NCI-H226 (cell line): ENCODE data around the gene DTX3.
"Not testable (repeated sequence)": the region's sequence is repeated elsewhere in the genome, so short reads cannot be mapped to it uniquely, and the experiment has no call there.

Source experiments
- DNase-seq: peaks from one replicate; pipeline ENCODE4 v3.0.0-alpha.2; 2015

DTX3 gene

DNA sequence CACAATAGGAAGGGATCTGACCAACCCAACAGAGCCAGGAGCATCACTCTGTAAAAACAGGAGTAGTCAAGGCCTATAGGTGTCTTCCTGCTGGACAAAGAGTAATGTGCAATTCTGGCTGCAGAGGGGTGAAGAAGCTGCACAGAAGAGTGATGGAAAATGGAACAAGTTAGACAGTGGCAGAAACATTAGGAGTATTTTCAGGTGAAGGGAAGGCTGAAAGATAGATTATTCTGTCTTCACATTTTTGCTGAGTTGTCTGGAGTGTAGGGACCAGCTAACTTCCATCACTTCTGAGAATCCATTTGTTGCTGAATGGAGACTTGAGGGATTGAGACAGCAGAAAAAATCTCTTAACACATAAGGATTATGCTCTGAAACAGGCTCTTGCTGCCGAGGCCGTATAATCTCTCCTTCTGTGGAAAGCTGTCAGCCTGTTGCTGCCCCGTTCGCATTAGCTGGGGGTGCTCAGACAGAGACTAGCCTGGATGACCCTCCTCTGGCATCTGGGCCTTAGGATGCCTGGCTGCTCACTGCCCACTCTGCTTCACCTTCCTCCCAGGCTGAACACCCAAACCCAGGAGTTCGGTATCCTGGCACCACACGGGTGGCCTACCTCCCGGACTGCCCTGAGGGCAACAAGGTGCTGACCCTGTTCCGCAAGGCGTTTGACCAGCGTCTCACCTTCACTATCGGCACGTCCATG, 3.5 kb downstream of the DTX3 start:
- DNase-seq, result no peak

DNA sequence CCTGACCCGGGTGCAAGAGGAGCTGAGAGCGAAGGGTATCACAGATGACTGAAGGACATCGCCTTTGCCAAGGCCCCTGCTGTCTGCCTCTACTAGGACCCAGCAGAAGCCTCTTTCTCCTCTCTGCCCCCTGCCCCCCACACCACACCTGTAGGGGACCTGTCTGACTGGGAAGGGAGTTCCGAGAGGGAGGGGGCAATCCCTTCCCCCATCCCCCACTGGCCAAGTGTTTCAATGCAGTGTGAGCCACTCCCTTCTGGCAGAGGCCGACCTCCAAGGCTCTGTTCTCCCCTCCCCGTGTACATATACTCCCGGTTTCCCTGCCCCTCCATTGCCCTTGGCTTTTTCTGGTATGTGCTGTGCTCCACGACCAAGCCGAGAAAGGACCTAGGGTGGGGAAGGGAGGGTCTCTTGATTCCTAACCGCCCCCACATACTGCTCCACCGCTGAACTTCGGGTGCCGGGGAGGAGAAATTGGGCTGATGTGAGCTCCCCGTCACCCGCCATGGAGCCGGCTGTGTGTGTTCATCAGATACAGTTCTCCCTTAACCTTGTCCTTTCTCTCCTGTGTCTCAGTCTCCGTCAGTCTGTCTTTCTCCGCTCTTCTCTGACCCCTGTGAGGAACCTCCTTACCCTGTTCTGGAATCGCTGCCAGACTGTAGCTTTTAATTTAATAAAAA, 4.6 kb downstream of the DTX3 start:
- no peak for DNase-seq

DNA sequence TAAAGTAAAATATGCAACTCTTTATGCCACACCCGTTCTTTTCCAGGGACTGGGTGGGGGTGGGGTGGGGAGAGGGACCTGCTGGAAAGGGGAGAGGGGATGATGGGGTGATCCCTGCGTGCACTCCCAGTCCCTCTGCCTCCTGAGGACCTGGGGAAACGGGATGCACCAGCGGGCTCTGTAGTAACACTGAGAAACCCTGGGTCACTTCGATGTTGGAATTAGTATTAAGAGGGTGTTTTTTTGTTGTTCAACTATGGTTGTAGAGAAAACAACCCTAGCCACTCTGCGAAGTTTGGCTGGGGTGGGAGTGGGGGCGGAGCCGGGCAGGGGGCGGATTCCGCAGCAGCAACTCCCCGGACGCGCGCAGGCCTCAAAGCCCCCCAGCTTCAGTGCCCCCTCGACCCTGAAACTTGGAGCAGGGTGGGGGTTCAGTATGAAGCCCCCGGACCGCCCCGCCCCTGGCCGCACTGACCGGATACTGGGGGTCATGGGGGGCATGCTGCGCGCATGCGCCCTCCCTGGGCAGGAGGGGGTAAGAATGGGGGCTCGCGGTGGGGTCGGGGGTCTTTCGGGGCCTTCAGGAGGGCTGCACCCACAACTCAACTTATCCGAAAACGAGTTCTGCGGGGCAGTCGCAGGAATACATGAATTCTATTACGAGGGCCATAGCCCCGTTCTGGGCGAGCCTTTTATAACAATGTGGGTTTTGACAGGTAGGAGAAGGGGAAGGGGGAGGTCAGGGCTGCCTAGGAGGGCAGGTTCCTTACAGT, 5.3 kb downstream of the DTX3 start:
- no peak for DNase-seq

DNA sequence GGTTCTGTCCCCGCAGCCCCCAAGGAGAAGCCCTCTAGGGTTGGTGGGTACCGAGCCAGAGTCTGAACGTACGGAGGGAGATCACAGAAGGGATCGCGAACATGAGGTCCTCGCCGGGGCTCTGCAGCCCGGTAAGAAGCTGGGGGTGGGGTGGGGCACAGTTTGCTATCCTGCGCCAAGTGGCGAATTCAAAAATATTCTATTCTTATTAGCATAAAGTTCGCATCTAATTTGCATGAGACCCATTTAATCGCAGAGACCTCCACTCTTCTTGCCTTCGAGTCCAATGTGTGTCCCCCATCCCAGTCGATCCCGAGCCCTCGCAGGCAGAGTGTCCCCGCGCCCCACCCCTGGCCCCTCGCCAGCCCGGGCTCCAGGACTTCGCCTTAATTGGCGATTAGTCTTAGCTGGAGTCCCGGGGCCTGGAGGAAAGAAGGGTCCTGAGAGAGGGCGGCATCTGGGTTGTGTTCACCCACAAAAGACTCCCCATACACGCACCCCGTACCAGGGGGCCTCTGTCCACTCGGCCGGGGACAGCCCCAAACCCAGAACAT, 6.0 kb downstream of the DTX3 start:
- no peak for DNase-seq

DNA sequence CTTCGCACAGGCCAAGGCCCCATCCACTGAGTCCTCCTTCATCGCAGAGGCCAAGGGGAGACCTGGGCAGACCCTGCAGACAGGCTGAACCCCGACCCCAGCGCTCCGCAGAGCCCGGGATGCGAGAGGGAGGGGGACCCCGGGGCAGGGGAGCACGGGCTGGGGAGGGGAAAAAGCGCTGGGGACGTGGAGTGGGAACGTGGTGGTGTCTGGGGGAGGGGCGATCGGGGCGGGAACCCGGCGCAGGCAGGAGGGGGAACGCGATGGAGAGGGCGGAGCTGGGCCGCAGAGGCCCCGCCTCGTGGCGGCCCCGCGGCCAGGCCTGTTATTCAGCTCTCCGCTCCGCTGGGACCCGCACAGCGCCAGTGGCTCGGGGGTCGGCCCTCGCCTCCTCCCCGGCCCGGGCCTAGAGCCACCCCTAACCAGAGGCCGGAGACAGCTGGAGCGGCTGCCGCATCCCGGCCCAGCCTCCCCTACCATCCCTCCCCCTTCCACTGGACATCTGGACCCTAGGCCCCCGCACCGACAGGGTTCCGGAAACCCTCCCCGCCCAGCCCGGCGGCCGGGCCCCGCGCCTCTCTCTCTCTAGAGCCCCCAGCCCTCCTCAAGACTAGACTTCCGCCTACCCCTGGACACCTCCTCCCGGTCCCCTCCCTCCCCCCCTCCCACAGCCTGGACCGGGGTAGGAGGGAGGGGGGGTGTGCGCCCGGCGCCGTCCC, 6.6 kb downstream of the DTX3 start, which contains the start of gene ARHGEF25:
Gene ARHGEF25, plus strand, starts transcription at position 328 of the 719 bp plus-strand sequence. CDS start 460 bp downstream, outside the sequence.
- DNase-seq, result peak; percentile 39

DNA sequence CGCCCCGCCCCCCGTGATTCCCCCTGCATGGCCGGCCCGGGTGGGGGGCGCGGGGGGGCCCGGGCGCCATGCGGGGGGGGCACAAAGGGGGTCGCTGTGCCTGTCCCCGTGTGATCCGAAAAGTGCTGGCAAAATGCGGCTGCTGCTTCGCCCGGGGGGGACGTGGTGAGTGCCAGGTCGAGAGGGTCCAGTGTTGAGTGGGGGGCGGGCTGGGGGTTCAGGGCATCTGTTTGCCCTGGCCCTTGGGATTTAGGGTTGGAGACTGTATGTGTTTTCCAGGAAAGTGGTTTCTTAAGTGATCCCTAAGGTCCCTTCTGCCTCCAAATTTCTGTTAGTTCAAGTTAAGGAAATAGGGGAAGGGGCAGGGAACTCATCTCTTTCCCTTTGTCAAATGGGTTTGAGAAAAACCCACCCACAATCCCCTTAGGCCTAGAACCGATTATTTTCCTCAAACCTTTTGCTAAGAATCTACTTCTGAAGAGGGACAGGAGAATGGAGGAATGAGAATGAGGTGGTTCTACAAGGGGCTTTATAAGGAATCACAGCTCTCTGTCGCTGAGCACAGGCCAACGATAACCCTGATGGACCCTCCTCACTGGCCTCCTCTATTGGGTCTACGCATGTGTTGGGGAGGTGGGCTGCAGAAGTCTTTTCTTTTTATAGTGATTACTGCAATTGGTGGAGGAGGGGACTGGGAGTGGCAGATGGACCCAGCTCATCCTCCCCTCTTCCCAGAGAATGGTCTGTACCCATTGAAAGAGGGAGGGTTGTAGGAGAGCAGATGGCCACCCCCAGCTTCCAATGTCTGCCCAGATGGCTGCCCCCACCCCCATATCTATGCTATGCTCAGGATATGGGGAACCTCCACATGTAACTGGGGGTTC, 7.4 kb downstream of the DTX3 start:
- DNase-seq, result no peak

DNA sequence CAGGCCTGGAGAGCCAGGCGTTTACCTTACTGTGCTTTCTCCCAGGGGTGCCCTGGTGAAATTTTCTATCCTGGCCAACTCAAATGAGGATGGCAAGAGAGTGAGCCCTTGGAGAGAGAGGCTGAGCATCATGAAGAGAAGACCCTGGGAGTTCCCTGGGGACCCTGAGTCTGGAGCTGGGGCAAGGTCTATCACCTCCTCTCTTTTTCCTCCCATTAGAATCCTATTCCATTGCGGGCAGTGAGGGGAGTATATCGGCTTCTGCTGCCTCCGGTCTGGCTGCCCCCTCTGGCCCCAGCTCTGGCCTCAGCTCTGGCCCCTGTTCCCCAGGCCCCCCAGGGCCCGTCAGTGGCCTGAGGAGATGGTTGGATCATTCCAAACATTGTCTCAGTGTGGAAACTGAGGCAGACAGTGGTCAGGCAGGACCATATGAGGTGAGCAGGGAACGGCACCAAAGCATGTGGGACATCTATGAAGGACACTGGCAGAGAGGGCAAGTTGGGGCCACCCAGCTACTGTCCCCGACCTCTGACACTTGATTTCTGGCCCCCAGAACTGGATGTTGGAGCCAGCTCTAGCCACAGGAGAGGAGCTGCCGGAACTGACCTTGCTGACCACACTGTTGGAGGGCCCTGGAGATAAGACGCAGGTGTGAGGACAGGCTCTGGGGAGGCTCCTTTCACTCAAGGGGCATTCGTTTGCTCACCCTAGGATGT, 8.2 kb downstream of the DTX3 start:
- DNase-seq, result no peak

DNA sequence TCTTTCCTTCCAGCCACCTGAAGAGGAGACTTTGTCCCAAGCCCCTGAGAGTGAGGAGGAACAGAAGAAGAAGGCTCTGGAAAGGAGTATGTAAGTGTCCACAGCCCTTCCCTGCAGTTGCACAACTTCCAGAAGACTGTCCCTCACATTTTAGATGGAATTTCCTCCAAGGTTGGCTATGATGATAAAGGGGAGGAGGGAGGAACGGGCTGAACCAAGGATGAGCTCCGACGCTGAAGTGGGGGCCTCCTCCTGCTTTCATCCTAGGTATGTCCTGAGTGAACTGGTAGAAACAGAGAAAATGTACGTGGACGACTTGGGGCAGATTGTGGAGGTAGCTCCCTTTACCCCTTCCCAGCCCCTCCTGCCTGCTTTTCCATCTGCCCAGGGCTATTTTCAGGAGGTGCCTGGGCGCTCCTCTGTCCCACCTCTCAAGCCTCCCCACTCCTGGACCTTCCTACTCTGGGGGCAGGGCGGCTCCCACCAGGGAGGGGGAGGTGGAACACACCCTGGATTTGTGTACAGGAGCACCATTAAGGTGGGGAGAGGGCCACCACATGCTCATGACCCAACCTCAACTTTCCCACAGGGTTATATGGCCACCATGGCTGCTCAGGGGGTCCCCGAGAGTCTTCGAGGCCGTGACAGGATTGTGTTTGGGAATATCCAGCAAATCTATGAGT, 8.9 kb downstream of the DTX3 start:
- no peak for DNase-seq

DNA sequence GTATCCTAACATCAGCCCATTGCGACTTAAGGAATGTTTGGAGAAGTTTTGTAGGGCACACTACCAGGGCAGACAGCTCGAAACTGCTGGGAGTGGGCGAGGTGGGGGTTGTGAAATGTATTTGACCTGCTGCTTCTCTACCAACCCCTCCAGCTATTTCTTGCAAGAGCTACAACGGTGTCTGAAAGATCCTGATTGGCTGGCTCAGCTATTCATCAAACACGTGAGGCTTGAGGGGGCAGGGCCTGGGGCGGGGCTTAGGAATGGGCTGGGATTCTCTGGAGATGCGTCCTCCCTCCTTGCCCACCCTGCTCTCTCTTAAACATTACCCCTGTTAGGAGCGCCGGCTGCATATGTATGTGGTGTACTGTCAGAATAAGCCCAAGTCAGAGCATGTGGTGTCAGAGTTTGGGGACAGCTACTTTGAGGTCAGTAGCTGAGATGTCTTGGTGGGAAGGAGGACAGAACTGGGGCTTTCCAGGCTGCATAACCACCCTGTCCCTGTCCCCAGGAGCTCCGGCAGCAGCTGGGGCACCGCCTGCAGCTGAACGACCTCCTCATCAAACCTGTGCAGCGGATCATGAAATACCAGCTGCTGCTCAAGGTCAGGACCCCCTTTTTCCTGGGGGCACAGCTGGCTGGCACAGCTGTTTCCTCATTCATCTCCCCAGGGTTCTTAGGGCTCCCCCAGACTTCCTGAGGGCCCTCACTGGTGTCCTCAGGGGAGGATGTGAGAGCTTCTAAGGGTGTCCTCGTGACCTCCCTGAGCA, 9.7 kb downstream of the DTX3 start:
- DNase-seq, result peak; percentile 39

DNA sequence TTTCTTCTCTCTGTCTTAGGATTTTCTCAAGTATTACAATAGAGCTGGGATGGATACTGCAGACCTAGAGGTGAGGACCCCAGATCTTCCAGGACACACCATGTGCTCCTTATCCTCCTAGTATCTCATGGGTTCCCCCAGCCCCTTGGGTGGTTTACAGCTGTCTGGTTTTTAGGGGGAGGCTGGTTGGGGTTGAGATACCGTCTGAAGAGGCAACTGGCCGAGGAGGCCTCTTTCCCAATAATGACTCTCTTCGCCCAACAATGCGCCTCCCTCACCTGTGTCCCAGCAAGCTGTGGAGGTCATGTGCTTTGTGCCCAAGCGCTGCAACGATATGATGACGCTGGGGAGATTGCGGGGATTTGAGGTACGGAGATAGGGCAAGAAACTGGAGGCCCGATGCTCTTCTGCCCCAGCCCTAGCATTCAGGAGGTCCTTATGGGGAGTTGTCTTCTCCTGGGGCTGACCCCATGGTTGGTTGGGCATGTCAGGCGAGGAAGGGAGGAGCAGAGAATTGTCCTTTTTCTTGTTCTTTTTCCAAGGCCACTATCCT, 10.4 kb downstream of the DTX3 start:
- no peak for DNase-seq

DNA sequence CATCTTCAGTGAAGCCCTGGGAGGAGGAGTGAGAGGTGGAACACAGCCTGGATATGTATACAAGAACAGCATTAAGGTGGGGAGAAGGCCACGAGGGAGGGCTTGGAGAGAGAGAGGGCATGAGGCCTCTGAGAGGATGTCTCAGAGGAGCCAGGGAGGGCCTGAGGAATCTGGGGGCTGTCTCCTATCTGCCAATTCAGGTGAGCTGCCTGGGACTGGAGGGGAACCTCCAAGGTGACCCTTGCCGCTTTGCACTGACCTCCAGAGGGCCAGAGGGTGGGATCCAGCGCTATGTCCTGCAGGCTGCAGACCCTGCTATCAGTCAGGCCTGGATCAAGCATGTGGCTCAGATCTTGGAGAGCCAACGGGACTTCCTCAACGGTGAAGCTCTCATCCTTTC, 11.0 kb downstream of the DTX3 start:
- no peak for DNase-seq

DNA sequence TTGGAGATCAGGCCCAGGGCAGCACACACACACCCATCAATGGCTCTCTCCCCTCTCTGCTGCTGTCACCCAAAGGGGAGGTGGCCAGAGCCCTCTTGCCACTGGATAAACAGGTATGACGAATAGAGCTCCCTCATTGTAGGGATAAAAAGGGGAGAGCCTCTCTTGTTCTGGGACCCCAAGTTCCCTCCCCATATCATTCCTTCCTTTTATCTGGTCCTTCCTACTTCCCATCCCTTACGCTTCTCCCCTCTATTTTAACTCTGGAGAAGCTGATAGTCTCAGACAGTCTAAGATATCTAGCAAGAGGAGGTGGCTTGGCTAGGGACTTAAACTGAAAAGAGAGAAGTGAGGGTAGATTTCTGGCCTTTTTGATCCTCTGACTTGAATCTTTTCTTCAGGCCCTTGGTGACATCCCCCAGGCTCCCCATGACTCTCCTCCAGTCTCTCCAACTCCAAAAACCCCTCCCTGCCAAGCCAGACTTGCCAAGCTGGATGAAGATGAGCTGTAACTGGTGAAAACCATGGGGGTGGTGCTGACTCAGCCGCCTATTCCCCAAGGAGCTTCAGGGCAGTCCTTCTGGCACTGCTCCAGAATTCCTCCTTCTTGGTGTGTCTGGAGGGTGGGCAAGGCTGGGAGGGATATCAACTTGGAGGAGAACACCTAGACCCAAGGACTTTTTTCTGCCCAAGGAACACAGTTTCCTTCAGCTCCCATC, 11.9 kb downstream of the DTX3 start:
- DNase-seq, result peak; percentile 31

DNA sequence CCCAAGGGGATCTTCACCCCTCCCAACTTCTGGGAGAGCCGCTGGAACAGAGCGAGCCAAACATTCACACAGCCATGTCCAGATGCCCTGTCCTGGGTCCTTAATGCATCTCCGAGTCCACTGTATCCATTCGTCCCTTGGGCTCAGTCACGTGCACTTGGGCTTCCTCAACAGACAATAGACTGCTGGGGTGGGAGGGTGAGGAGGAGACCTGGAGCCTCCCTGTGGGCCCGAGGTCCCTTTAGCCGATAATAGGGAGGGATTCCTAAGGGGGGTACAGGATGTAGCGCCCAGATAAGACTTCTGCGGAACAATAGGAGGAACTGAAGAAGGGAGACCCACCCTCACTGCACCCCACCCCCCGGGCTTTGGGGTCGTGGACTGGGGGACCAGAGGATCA, 13.3 kb downstream of the DTX3 start:
- DNase-seq, result no peak

DNA sequence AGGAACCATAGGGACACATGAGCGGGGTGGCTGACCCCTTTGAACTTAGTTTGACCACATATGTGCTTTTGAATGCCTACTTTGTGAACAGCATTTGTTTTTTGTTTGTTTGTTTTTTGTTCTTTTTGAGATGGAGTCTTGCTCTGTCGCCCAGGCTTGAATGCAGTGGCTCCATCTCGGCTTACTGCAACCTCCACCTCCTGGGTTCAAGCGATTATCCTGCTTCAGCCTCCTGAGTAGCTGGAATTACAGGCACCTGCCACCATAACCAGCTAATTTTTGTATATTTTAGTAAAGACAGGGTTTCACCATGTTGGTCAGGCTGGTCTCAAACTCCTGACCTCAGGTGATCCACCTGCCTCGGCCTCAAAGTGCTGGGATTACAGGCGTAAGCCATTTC, 13.8 kb downstream of the DTX3 start:
- not testable (repeated sequence) for DNase-seq

DNA sequence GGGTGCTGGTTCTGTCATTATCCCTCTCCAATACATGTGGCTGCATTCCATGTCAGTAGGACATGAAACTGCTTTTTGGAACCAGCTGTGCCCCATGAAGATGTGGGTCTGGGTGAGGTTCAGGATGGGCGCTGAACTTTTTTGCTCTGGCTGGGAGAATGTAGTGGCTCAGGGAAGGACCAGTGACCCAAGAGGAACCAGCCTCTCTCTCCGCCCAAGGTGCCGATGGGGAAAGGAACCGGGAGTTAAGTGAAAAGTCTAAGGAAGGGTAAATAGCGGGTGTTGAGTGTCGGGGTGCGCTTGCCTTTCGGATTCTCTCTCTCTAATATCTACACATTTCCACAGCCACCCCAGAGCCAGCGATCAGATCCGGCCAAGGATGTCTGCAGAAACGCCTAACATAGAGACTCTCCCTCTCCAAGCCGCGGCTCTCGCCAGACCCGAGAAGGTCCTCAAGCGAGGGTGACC, 14.4 kb downstream of the DTX3 start:
- no peak for DNase-seq

DNA sequence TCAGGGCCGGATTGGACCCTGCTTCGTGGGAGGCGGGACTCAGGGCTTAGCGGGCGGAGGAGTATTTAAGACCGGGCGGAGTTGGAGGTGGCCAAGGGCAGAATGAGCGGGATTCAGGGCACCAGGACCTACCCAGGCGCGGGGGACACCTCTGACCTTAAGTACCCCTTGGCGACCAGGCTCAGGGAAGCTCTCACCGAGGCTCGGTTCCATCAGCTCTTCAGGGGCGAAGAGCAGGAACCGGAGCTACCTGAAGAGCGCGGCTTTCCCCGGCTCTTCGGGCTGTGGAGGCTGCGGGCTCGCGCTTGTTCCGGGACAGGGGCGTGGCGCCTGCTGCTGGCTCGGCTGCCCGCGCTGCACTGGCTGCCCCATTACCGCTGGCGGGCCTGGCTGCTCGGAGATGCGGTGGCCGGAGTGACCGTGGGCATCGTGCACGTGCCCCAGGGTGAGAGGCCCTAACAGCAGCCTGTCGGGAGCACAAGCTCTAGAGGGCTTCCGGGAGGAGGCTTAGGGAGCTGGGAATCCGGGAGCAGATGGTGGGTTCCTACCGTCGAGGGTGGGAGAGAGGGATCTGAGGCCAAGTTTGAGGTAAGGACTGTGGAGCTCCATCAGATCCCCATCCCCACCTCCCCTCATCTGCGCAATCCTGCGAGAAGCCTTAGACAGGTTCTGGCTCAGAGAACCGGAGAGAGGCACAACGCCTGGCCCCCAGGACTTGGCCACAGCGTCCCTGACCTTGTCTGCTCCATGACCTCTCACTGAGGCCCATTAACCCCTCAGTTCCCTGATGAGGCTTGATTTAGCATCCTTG, 15.0 kb downstream of the DTX3 start:
- DNase-seq, result no peak

DNA sequence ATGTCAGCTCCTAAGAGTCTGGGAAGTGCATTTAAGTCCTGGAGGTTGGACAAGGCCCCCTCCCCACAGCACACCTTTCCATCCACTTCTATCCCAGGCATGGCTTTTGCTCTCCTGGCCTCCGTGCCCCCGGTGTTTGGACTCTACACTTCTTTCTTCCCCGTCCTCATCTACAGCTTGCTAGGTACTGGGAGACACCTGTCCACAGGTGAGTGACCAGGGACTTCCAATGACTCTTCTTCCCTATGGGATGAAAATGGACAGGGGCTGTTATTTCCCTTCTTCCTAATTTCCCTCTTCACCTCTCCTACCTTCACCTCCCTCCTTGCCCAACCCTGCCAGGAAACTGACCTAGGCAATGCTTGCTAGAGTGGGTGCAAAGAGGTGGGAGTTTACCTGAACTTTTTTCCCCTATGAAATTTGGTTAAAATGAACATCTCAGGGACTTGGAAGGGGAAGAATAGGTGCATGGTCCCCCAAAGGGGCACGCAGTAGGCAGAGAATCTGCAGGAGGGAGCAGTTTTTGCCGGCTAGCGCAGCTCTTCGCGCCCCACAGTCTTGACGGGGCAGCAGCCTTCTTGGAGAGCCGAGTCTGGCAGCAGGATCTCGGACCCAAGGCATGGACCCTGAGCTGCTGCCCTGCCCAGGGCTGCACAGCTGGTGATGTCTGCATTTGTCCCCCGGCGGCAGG, 15.8 kb downstream of the DTX3 start:
- DNase-seq, result no peak
